K562 (cell line): ENCODE results near the gene PRXL2A. TPM values are rescaled to one million over a fixed set of nuclear protein-coding genes. Genes with fewer than 3 reads are reported as not detected.

ENCODE experiments used
- ATAC-seq: fragments of 200-7000 bp; cut with Tn5 transposase; 3 replicates; pipeline ENCODE4 v1.9.1; 2020; ENCODE audit warnings: moderate library complexity
- BruUV-seq: library from RNA; stranded (reverse); fragments of 400-500 nt; replicated peaks from 2 replicates; lab custom pipeline; 2021; lab: Mats Ljungman, UMichigan
- CTCF ChIA-PET: fragments of 300-600 bp; formaldehyde crosslinking; extraction: SDS; loops from one replicate; lab custom pipeline; 2021; ENCODE audit warnings: low intra/inter-chr PET ratio; lab: Yijun Ruan, JAX
- POLR2A ChIA-PET: fragments of 300-600, 350-650 bp; sonication (Branson Sonifier 250); formaldehyde crosslinking; extraction: SDS; loops from one replicate; lab custom pipeline; 2021; ENCODE audit warnings: antibody characterized with exemption, inconsistent platforms; lab: Yijun Ruan, JAX
- DNase-seq, 4 experiments: peaks; one replicate each; pipeline versions ENCODE4 v3.0.0 to v3.0.0-alpha.2; 2011 to 2018; ENCODE audit warnings: low spot score in 3 of 4, mixed read lengths in 3 of 4; ENCODE audit errors: extremely low read depth in 1 of 4
- FAIRE-seq: peaks from 2 replicates; lab custom pipeline; 2011; peaks lifted over from hg19 to GRCh38; lab: Jason Lieb, UNC
- H2AFZ ChIP-seq: 2 replicates; pipeline ENCODE4 v1.6.0; 2011; ENCODE audit warnings: low read depth, low read length, control low read depth, inconsistent platforms
- H3K27ac ChIP-seq: fragments of 200-600 bp; 3 replicates; pipeline ENCODE4 v1.8.0; 2011; ENCODE audit warnings: low read depth, mild to moderate bottlenecking, control low read depth, inconsistent platforms, low read length, moderate library complexity, mixed read lengths; ENCODE audit errors: extremely low read depth
- H3K27me3 ChIP-seq, 2 experiments: fragments of 300-600 bp in 1 of 2; 2 replicates in 1 of 2; 3 replicates in 1 of 2; pipeline versions ENCODE4 v1.6.0 to v1.8.0; 2011; ENCODE audit warnings: inconsistent platforms in 2 of 2, low read length in 2 of 2, mild to moderate bottlenecking in 1 of 2, mixed read lengths in 1 of 2, moderate library complexity in 1 of 2; ENCODE audit not compliant: control insufficient read depth in 2 of 2, insufficient read depth in 2 of 2
- H3K36me3 ChIP-seq: fragments of 300-600 bp; 3 replicates; pipeline ENCODE4 v1.8.0; 2011; ENCODE audit warnings: mild to moderate bottlenecking, low read length, inconsistent platforms; ENCODE audit not compliant: control insufficient read depth, insufficient read depth
- H3K4me1 ChIP-seq, 2 experiments: fragments of 200-600 bp in 1 of 2; replicated peaks in 1 of 2; 2 replicates in 1 of 2; 3 replicates in 1 of 2; pipeline versions ENCODE4 v1.5.1 to v1.8.0; 2011; ENCODE audit warnings: inconsistent platforms in 2 of 2, low read length in 2 of 2, mild to moderate bottlenecking in 1 of 2, mixed read lengths in 1 of 2, moderate library complexity in 1 of 2; ENCODE audit not compliant: control insufficient read depth in 2 of 2, insufficient read depth in 2 of 2
- H3K4me2 ChIP-seq: 2 replicates; pipeline ENCODE4 v1.6.1; 2011; ENCODE audit warnings: low read length, control low read depth, inconsistent platforms, mixed read lengths; ENCODE audit not compliant: insufficient read depth
- H3K4me3 ChIP-seq: fragments of 200-600 bp; sonication (generic), shearing (Covaris generic); 2 replicates; pipeline ENCODE4 v1.5.1; 2016; ENCODE audit warnings: control low read depth, inconsistent platforms
- H3K79me2 ChIP-seq: fragments of 200-600 bp; 3 replicates; pipeline ENCODE4 v1.8.0; 2011; ENCODE audit warnings: low read length, inconsistent platforms; ENCODE audit not compliant: control insufficient read depth, insufficient read depth
- H3K9ac ChIP-seq, 2 experiments: 2 replicates each; pipeline versions ENCODE4 v1.6.0 to v1.6.1; 2011; ENCODE audit warnings: low read depth in 2 of 2, low read length in 2 of 2, control low read depth in 1 of 2, inconsistent platforms in 1 of 2, mild to moderate bottlenecking in 1 of 2, mixed read lengths in 1 of 2; ENCODE audit not compliant: insufficient read depth in 1 of 2
- H3K9me1 ChIP-seq: one replicate; pipeline ENCODE4 v1.6.0; 2011; ENCODE audit warnings: inconsistent platforms, mild to moderate bottlenecking, low read length, moderate library complexity; ENCODE audit not compliant: control insufficient read depth, insufficient read depth
- H3K9me3 ChIP-seq: replicated peaks from 2 replicates; pipeline ENCODE4 v1.5.1; 2011; ENCODE audit warnings: low read depth, low read length, inconsistent platforms; ENCODE audit not compliant: control insufficient read depth, insufficient read depth
- H4K20me1 ChIP-seq: replicated peaks from 2 replicates; pipeline ENCODE4 v1.6.1; 2011; ENCODE audit warnings: low read length, inconsistent platforms, mixed read lengths; ENCODE audit not compliant: control insufficient read depth, insufficient read depth
- BCL6 ChIP-seq: fragments of 250-450 bp; sonication (Bioruptor Pico); IDR thresholded peaks from 2 replicates; pipeline ENCODE4 v1.4.0; 2020
- CBFA2T3 ChIP-seq: fragments of 450-650 bp; IDR thresholded peaks from 2 replicates; pipeline ENCODE4 v1.6.1; 2017
- DNMT1 ChIP-seq: fragments of 450-650 bp; IDR thresholded peaks from 2 replicates; pipeline ENCODE4 v1.6.1; 2016; ENCODE audit warnings: antibody characterized with exemption, mild to moderate bottlenecking
- DPF2 ChIP-seq: fragments of 450-650 bp; IDR thresholded peaks from 2 replicates; pipeline ENCODE4 v1.6.1; 2016
- E2F3 ChIP-seq: fragments of 250-450 bp; sonication (Bioruptor Pico); IDR thresholded peaks from 2 replicates; pipeline ENCODE4 v1.4.0; 2020; ENCODE audit warnings: mild to moderate bottlenecking
- PCBP1 ChIP-seq: fragments of 200-400 bp; formaldehyde crosslinking; IDR thresholded peaks from 2 replicates; pipeline ENCODE4 v1.6.1; 2018; ENCODE audit warnings: mild to moderate bottlenecking, low read depth, low read length; ENCODE audit not compliant: poor library complexity, severe bottlenecking
- POLR3G ChIP-seq: IDR thresholded peaks from 2 replicates; pipeline ENCODE4 v1.6.1; 2011; ENCODE audit not compliant: insufficient read length, insufficient replicate concordance; ENCODE audit errors: extremely low read depth
- RAD21 ChIP-seq, 2 experiments: fragments of 250-450 bp in 1 of 2; fragments of 450-650 bp in 1 of 2; sonication (Bioruptor Pico) in 1 of 2; formaldehyde crosslinking in 1 of 2; IDR thresholded peaks in 1 of 2; conservative IDR thresholded peaks in 1 of 2; 2 replicates each; pipeline versions ENCODE4 v1.4.0 to v1.8.0; 2020 to 2022; ENCODE audit warnings: mild to moderate bottlenecking in 2 of 2, moderate library complexity in 1 of 2
- RCOR1 ChIP-seq, 2 experiments: IDR thresholded peaks; 2 replicates each; pipeline ENCODE4 v1.6.1; 2012; ENCODE audit warnings: low read depth in 2 of 2, low read length in 2 of 2, borderline replicate concordance in 1 of 2, improper control_type of control experiment in 1 of 2
- SOX6 ChIP-seq: fragments of 450-650 bp; IDR thresholded peaks from 2 replicates; pipeline ENCODE4 v1.6.1; 2014; ENCODE audit warnings: mild to moderate bottlenecking
- SPI1 ChIP-seq: IDR thresholded peaks from 2 replicates; pipeline ENCODE4 v1.6.1; 2011; ENCODE audit warnings: low read depth, low read length, control low read depth, borderline replicate concordance
- TEAD4 ChIP-seq, 2 experiments: sonication (generic) in 1 of 2; formaldehyde crosslinking in 1 of 2; IDR thresholded peaks; 2 replicates each; pipeline versions ENCODE4 v1.6.1 to v1.8.0; 2012 to 2022; ENCODE audit warnings: borderline replicate concordance in 1 of 2, inconsistent platforms in 1 of 2, low read length in 1 of 2, mild to moderate bottlenecking in 1 of 2, missing genetic modification reagents in 1 of 2
- ZBTB5 ChIP-seq: fragments of 450-650 bp; IDR thresholded peaks from 2 replicates; pipeline ENCODE4 v1.6.1; 2017; ENCODE audit warnings: antibody characterized with exemption
- ZNF12 ChIP-seq: sonication (generic); formaldehyde crosslinking; IDR thresholded peaks from 2 replicates; pipeline ENCODE4 v1.4.0; 2020; ENCODE audit warnings: mild to moderate bottlenecking, missing genetic modification reagents
- ZNF24 ChIP-seq: fragments of 450-650 bp; IDR thresholded peaks from 2 replicates; pipeline ENCODE4 v1.6.1; 2016
- WGBS: fragments of 100-300 bp; shearing (Covaris generic); methylation state at CpG from one replicate; pipeline ENCODE4 v1.1.6; 2016; ENCODE audit warnings: low coverage, mixed read lengths; ENCODE audit not compliant: insufficient coverage; ENCODE audit errors: missing lambda C conversion rate; 5-methylcytosine and 5-hydroxymethylcytosine counted together
- in situ Hi-C: fragments of 300-500 bp; cut with MboI; formaldehyde crosslinking; loops from 4 replicates; pipeline ENCODE4 v1.15.0; 2018; ENCODE audit warnings: inconsistent platforms, mixed read lengths
- intact Hi-C: fragments of 100-400 bp; cut with micrococcal nuclease; formaldehyde crosslinking; loops from 2 replicates; pipeline ENCODE4 v1.14.2; 2022
- polyA plus RNA-seq, 8 experiments: library from polyadenylated mRNA; depleted of rRNA in 4 of 8; stranded (reverse) in 5 of 8; unstranded in 3 of 8; fragments of >200 nt; fragmentation: Nextera tagmentation in 2 of 8; fragmentation: Illumina TruSeq in 1 of 8; extraction: Ambion mirVana in 2 of 8; extraction: Trizol in 1 of 8; gene quantifications; 2 replicates each; pipeline versions ENCODE4 v1.2.1 to v1.2.3, GENCODE V29; 2011 to 2014; ENCODE audit warnings: inconsistent platforms in 1 of 8, missing spikeins in 1 of 8
- total RNA-seq, 7 experiments: library from RNA; depleted of rRNA in 6 of 7; stranded (reverse); fragments of >200 nt in 6 of 7; fragmentation: Illumina TruSeq in 2 of 7; extraction: Trizol in 2 of 7; gene quantifications; 2 replicates each; pipeline versions ENCODE4 v1.2.1 to v1.2.3, GENCODE V29; 2011 to 2021; ENCODE audit warnings: low replicate concordance in 1 of 7
- TF ChIP-seq, protein P1 (sequence below), 3 experiments: IDR thresholded peaks in 2 of 3; conservative IDR thresholded peaks in 1 of 3; 2 replicates each; pipeline ENCODE4 v1.5.1; 2011 to 2012; ENCODE audit warnings: low read length in 3 of 3, mild to moderate bottlenecking in 3 of 3, control low read depth in 2 of 3, improper control_type of control experiment in 1 of 3, inconsistent platforms in 1 of 3, low read depth in 1 of 3, mixed read lengths in 1 of 3, moderate library complexity in 1 of 3; ENCODE audit not compliant: insufficient read depth in 2 of 3

Gene PRXL2A
- total and polyA plus RNA-seq, 9 of the 15 experiments (the other 6 are each of a cell fraction or from before 2014, with no cell fraction given): 0.14 to 1.2 (median 0.75) TPM

DNA sequence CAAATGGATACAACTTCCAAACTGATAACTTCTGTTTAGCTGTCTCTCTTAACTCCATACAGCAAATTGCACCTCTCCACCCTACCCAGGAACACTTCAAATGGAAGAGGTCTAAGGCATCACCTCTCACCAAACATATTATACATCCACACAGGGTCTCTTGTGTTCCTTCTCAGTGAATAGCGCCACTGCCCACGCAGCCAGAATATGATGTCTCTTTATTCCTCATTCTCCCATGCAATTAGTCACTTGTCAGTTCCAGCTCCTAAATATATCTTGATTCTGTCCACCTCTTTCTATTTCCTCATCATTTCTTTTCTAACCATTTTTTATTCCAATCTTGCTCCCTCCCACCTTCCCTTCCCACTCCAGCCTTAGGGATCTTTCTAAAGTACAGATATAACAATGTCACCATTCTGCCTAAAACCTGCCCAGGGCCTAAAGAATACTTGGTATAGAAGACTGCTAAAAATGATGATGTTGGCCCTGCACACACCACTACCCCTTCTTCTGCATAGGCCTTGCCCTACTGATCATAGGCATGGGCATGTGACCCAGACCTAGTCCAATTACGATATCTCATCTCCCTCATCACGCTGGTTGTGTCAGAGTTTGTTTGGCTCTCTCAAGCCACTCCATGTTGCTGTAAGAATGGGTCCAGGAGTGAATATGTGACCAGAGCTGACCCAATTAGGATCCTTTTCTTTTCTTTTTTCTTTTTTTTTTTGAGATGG lies 40.0 kb downstream of the PRXL2A start (continued):
- TF ChIP-seq POLR3G: no peak
- no peak for TF ChIP-seq SPI1
- TF ChIP-seq PCBP1: no peak
- TF ChIP-seq ZNF24: no peak
- TF ChIP-seq DNMT1: no peak
- TF ChIP-seq E2F3 (CRISPR knock-in tag): no peak

GRCh38 chr10:80449520-80449919 lies 41.2 kb downstream of the PRXL2A start:
- 2% methylated on average over 2 of the region's 2 CpGs for WGBS
- peaks cover 3% of the 10 kb centered on the region for H3K79me2 ChIP-seq
- H3K9me1 ChIP-seq: no peaks in the 10 kb centered on the region
- peak in 1 of 4 experiments; percentile 47 for DNase-seq
- 0 out of 3 replicates have a peak, but pooled peaks have one; percentile 1 for ATAC-seq
- H4K20me1 ChIP-seq: no peaks in the 10 kb centered on the region
- in situ Hi-C loops: loop anchor here (5.0 kb wide), 1 partner anchor 58 kb away; no protein-coding TSS in a partner anchor
- ChIA-PET CTCF (no interaction called here), POLR2A (interaction anchor here (0.7 to 1.1 kb wide), 4 partner anchors 16 to 98 kb away, joined by 3 to 4 read pairs (median 4); no protein-coding TSS in a partner anchor)
- TF ChIP-seq TEAD4 (IDR thresholded peaks at IDR 0.05; ENCODE audit: low read length) (0 out of 2 replicates have a peak, but pooled peaks have one; percentile 35), TEAD4 (CRISPR knock-in tag; IDR thresholded peaks at IDR 0.05; ENCODE audit: borderline replicate concordance) (no peak), RAD21 (CRISPR knock-in tag; conservative IDR thresholded peaks at IDR 0.05 in 1 of 2, IDR thresholded peaks at IDR 0.05 in 1 of 2) (peak in 1 of 2 experiments; percentile 24; a peak in 1 of 4 replicates), RCOR1 (IDR thresholded peaks at IDR 0.05; ENCODE audit: borderline replicate concordance in 1 of 2, low read depth in 2 of 2, low read length in 2 of 2) (peak in 1 of 2 experiments; percentile 10; a peak in 1 of 4 replicates), DPF2 (peak; percentile 37; the same call in 1 of the 2 replicates), CBFA2T3 (peak; percentile 23; the same call in 1 of the 2 replicates), BCL6 (CRISPR knock-in tag) (no peak), SOX6 (0 out of 2 replicates have a peak, but pooled peaks have one; percentile 22), ZNF12 (CRISPR knock-in tag) (no peak), ZBTB5 (no peak)
- TF ChIP-seq, protein P1, sequence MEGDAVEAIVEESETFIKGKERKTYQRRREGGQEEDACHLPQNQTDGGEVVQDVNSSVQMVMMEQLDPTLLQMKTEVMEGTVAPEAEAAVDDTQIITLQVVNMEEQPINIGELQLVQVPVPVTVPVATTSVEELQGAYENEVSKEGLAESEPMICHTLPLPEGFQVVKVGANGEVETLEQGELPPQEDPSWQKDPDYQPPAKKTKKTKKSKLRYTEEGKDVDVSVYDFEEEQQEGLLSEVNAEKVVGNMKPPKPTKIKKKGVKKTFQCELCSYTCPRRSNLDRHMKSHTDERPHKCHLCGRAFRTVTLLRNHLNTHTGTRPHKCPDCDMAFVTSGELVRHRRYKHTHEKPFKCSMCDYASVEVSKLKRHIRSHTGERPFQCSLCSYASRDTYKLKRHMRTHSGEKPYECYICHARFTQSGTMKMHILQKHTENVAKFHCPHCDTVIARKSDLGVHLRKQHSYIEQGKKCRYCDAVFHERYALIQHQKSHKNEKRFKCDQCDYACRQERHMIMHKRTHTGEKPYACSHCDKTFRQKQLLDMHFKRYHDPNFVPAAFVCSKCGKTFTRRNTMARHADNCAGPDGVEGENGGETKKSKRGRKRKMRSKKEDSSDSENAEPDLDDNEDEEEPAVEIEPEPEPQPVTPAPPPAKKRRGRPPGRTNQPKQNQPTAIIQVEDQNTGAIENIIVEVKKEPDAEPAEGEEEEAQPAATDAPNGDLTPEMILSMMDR (IDR thresholded peaks at IDR 0.05 in 2 of 3, conservative IDR thresholded peaks at IDR 0.05 in 1 of 3; ENCODE audit: insufficient read depth in 2 of 3, low read depth in 1 of 3, low read length in 3 of 3): peak in 1 of 3 experiments; percentile 6; a peak in 1 of 6 replicates
- no peak overlapping the region; a peak in 1 of 4 replicates for H3K9ac ChIP-seq
- BruUV-seq: no TSS peak
- H2AFZ ChIP-seq: no peak overlapping the region
- H3K27ac ChIP-seq: no peak overlapping the region
- H3K4me1 ChIP-seq: peaks cover 13 to 21% of the 10 kb centered on the region in 2 experiments; a peak in 4 of 5 replicates
- intact Hi-C loops: no loop called here
- H3K4me2 ChIP-seq: no peak overlapping the region
- no peaks in the 10 kb centered on the region for H3K27me3 ChIP-seq
- no peak overlapping the region for H3K4me3 ChIP-seq
- no peaks in the 10 kb centered on the region for H3K36me3 ChIP-seq
- peak; percentile 46 for FAIRE-seq
- H3K9me3 ChIP-seq: no peaks in the 10 kb centered on the region
